WERI-Rb-1 (cell line): ENCODE data around the gene NTRK2.

Source experiments
- DNase-seq: peaks from one replicate; pipeline ENCODE4 v3.0.0-alpha.2; 2020
- H3K27ac ChIP-seq: fragments of 250-450 bp; sonication (Bioruptor Pico); 2 replicates; pipeline ENCODE4 v1.5.1; 2020; ENCODE audit warnings: mild to moderate bottlenecking, moderate library complexity
- H3K27me3 ChIP-seq: fragments of 250-450 bp; sonication (Bioruptor Pico); 2 replicates; pipeline ENCODE4 v1.5.1; 2021; ENCODE audit warnings: mild to moderate bottlenecking, low read depth, moderate library complexity; ENCODE audit not compliant: insufficient read depth, severe bottlenecking
- H3K36me3 ChIP-seq: fragments of 250-450 bp; sonication (Bioruptor Pico); 2 replicates; pipeline ENCODE4 v1.5.1; 2020; ENCODE audit warnings: mild to moderate bottlenecking, moderate library complexity
- H3K4me3 ChIP-seq: 2 replicates; pipeline ENCODE4 v1.5.1; 2011; ENCODE audit warnings: low read depth, mild to moderate bottlenecking, control low read depth, low read length
- H3K9me3 ChIP-seq: fragments of 250-450 bp; sonication (Bioruptor Pico); 2 replicates; pipeline ENCODE4 v1.5.1; 2021; ENCODE audit warnings: mild to moderate bottlenecking, moderate library complexity; ENCODE audit not compliant: severe bottlenecking
- TF ChIP-seq, protein P1 (sequence below): IDR thresholded peaks from 2 replicates; pipeline ENCODE4 v1.5.1; 2011; ENCODE audit warnings: low read depth, mild to moderate bottlenecking, control low read depth, inconsistent platforms, low read length

NTRK2 gene

DNA sequence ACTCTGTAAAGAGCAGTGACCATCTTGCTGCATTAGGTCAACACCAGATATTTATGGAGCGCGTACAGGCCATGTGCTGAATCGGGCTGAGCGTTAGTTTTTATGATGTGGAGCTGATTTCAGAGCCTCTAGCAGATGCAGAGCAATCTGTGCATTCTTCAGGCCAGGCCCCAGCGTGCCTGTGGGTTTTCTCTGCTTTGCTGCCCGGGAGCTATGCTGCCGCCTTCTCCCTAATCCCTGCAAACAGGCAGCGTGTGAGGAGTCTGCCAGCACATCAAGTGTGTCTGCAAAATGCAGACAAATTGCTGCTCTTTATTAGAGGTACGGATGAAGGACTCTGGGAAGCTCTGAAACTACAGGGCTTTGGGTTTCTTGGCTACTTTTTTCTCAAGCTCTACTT is 170.0 kb downstream of the NTRK2 start:
- Histone ChIP-seq H3K27ac (no peak overlapping the region), H3K27me3 (peaks cover 66% of the 10 kb centered on the region), H3K36me3 (no peaks in the 10 kb centered on the region), H3K9me3 (no peaks in the 10 kb centered on the region), H3K4me3 (no peak overlapping the region)
- no peak for DNase-seq
- TF ChIP-seq, protein P1, sequence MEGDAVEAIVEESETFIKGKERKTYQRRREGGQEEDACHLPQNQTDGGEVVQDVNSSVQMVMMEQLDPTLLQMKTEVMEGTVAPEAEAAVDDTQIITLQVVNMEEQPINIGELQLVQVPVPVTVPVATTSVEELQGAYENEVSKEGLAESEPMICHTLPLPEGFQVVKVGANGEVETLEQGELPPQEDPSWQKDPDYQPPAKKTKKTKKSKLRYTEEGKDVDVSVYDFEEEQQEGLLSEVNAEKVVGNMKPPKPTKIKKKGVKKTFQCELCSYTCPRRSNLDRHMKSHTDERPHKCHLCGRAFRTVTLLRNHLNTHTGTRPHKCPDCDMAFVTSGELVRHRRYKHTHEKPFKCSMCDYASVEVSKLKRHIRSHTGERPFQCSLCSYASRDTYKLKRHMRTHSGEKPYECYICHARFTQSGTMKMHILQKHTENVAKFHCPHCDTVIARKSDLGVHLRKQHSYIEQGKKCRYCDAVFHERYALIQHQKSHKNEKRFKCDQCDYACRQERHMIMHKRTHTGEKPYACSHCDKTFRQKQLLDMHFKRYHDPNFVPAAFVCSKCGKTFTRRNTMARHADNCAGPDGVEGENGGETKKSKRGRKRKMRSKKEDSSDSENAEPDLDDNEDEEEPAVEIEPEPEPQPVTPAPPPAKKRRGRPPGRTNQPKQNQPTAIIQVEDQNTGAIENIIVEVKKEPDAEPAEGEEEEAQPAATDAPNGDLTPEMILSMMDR, result no peak

DNA sequence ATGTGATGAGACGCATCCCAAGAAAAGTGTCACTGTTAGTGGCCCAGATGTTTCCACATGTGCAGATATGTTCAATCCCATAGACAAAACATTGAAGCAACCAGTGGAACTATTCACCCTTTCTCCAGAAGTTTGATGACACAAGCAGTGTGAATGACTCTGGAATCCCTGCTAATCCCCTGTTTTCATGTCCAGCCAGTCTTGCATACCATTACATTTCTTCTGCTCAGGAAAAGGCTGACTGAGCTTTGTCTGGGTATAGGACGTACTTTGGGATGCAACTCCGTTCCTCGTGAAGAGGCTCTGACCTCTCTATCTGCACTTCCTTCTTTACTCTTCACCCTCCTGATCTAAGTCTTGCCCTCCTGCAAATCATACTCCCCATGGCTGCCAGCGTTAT is 172.4 kb downstream of the NTRK2 start:
- TF ChIP-seq, protein P1, result no peak
- DNase-seq, result no peak

DNA sequence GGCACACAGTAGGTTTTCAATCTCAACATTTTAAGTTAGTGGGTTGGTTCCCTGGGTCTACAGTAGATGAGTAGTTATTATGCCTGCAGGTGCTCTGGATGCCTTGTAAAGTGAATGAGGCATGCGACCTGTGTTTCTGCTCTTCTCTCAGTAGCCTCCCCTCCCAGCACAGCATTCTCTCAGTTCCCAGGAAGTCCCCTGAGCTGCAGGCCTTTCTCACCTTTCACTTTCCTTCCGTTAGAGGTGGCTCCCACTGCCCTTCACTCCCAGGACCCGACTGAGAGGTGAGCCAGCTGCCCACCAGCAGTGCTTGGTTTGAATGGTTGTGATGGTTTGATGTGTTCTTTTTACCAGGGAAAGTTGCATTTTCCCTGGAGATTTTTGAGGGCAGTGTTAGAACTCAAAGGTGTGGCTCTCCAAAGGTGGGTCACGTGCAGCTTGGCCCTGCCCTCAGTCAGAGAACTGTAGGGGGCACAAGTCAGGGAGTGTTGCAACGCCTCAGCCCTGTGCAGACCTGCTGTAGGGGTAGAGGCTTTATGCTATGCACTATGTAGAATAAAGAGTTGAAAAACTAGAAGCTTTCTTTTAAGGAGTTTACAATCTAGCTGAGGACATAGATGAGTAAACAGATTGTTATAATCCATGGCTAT is 173.8 kb downstream of the NTRK2 start:
- H3K4me3 ChIP-seq, result no peak overlapping the region
- TF ChIP-seq, protein P1, result no peak
- DNase-seq, result no peak
- no peaks in the 10 kb centered on the region for H3K36me3 ChIP-seq
- peaks cover 61% of the 10 kb centered on the region for H3K27me3 ChIP-seq
- H3K9me3 ChIP-seq, result no peaks in the 10 kb centered on the region
- no peak overlapping the region for H3K27ac ChIP-seq

More for the DNA sequence above, 172.4 kb downstream of the NTRK2 start:
- H3K36me3 ChIP-seq, result no peaks in the 10 kb centered on the region
- H3K4me3 ChIP-seq, result no peak overlapping the region
- no peaks in the 10 kb centered on the region for H3K9me3 ChIP-seq
- H3K27me3 ChIP-seq, result peaks cover 65% of the 10 kb centered on the region
- no peak overlapping the region for H3K27ac ChIP-seq

DNA sequence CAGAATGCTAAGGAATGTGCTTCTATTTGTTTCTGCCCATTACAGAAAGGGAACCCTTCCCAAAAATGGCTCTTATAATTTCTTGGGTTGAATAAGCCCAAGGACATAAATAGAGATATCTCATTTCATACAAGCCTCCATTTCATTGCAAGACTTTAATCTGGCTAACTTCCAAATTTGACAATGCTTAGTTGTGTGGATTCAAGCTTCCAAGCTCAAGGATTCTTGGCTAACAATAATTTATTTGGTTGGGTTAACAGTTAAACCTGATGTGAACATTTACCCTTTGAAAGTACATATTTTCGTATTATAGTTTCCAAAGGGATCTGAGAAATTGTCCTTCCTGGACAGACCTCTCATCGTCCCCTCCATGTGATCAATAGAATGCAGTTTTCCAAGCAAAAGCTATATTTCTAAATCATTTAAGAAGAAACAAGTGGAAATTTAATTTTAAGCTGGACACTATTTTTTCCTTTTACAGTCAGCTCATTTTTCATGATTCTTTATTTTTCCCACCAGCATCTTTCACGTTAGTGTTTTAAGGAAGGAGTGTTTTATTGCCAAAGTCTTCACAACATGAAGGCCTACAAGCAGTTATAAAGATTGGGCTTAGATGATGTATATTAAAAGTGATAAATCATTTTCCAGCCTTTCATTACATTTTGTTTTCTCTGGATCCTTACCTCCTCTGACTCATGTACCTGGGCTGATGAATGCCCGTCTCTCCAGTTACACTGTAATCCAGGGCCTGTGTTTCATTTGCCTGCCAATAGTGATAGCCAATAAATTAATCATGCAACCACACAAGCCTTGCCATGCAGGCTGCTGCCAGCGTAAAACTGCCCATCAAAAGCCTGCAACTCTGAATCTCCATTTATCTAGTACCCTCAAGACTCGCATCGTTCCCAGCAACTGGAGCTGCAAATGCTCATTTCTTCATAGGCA is 176.7 kb downstream of the NTRK2 start:
- TF ChIP-seq, protein P1, result no peak
- Histone ChIP-seq H3K9me3 (no peaks in the 10 kb centered on the region), H3K27ac (no peak overlapping the region), H3K27me3 (peaks cover 53% of the 10 kb centered on the region), H3K4me3 (no peak overlapping the region), H3K36me3 (no peaks in the 10 kb centered on the region)
- no peak for DNase-seq

DNA sequence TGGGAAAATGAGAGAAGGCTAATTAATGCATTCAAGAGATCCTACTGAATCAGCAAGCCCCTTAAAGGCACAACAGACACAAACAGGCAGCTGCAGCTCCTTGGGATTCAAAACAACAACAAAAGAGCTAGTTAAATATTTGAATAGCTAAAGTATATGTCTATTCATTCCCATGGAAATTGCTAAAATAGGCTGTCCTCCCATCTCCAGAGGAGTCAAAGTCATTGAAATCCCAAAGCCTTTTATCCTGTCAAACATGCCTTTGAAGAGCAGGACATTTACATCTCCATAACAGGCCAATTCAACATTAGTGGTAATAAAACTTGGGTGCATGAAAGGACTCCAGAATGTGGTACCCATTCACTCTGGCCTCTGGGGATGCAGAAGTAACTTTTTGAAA is 177.4 kb downstream of the NTRK2 start:
- Histone ChIP-seq H3K36me3 (no peaks in the 10 kb centered on the region), H3K4me3 (no peak overlapping the region), H3K27ac (no peak overlapping the region), H3K27me3 (peaks cover 54% of the 10 kb centered on the region), H3K9me3 (no peaks in the 10 kb centered on the region)
- TF ChIP-seq, protein P1, result no peak
- DNase-seq, result no peak
